Head of caudate nucleus (tissue), 42 donors: Measurements from ENCODE around the gene IKZF5.

Experiments
- DNase-seq, 42 donors: peaks; one replicate each; pipeline versions ENCODE4 v3.0.0 to v3.0.0-alpha.2; 2020 to 2021; ENCODE audit warnings: mixed read lengths in 7 of 42
- intact Hi-C: fragments of 100-400 bp; cut with DNase I; formaldehyde crosslinking; loops from one replicate; pipeline ENCODE4 v1.15.0; 2022

Gene IKZF5

GRCh38 chr10:123008355-123009104 lies at the start of gene IKZF5, which contains the start of gene ACADSB:
Gene IKZF5, minus strand, starts transcription at chr10:123008795. Its CDS starts 10,170 bp downstream, at chr10:122998625.
Gene ACADSB, plus strand, starts transcription at chr10:123009006. Its CDS starts 24 bp downstream, at chr10:123009030.
- intact Hi-C loops: no loop called here

GRCh38 chr10:123057968-123058367 lies 49.4 kb upstream of the IKZF5 start:
- no peak for DNase-seq
- intact Hi-C loops: no loop called here

More at GRCh38 chr10:123008355-123009104, at the start of gene IKZF5, which contains the start of gene ACADSB:
- DNase-seq: peak; percentile 90 to 99 (median 96)

GRCh38 chr10:123045961-123046731 lies 37.6 kb upstream of the IKZF5 start:
- intact Hi-C loops: no loop called here
- no peak for DNase-seq

DNA sequence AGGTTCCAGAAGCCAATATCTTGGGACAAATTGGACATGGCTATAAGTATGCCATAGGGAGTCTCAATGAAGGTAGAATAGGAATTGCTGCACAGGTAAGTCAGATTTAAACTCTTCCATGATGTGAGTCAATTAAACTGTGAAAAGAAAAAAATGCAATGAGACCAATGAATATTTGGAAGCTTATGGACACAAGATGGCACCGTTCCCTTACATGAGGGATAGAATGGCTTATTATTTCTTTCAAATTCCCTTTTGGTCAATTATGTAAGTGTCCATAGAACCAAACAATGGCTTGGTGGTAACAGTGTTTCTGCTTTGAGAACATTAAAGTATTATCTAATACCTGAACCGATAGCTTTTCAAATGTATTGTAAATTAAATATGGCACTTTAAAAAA lies 35.8 kb upstream of the IKZF5 start:
- intact Hi-C loops: loop anchor here (5.0 kb wide), 1 partner anchor 513 kb away; no protein-coding TSS in a partner anchor
- DNase-seq: peak in 2 of 42 donors; percentile 11 to 15

DNA sequence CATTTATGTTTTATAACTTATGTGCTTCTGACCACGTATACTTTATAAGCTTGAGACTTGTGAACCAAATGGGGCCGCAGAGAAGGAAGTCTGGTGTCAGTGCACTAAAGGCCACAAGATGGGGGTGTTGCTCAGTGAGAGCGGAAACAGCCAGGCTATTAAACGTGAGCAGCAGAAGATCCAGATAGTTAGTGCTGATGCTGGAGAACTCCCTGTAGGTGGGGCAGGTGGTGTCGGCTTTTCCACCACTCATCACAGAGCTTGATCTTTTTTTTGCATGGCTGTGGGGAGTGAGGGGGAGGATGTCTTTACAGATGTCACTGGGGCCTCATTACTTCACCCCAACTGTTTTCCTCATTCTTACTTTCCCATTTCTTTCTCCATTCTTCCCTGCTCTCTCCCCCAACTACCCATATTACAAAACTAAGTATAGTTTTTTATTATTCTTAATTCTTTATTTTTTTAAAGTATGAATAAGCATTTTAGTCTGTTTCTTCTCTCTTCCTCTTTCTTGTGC lies 34.9 kb upstream of the IKZF5 start:
- DNase-seq: peak; percentile 29 to 88 (median 74)
- intact Hi-C loops: loop anchor here (5.0 kb wide), 1 partner anchor 514 kb away; no protein-coding TSS in a partner anchor

GRCh38 chr10:123042708-123043408 lies 34.3 kb upstream of the IKZF5 start:
- no peak for DNase-seq
- intact Hi-C loops: loop anchor here (5.0 kb wide), 1 partner anchor 514 kb away; no protein-coding TSS in a partner anchor

DNA sequence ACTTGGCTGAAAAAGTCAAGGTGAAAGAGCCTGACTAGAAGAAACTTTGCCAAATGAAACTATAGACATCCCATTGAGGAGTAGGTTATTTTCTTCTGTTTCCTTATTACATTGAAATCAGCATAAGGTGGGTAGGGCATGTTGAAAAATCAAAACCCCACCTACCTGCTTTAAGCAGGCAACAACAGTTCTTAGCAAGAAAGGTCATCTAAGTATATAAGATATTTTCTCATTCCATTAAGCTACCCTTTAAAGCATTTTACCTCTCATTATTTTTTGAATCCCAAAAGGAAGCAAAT lies 31.0 kb upstream of the IKZF5 start:
- intact Hi-C loops: no loop called here
- DNase-seq: no peak

GRCh38 chr10:123038782-123039631 lies 30.4 kb upstream of the IKZF5 start:
- intact Hi-C loops: no loop called here

DNA sequence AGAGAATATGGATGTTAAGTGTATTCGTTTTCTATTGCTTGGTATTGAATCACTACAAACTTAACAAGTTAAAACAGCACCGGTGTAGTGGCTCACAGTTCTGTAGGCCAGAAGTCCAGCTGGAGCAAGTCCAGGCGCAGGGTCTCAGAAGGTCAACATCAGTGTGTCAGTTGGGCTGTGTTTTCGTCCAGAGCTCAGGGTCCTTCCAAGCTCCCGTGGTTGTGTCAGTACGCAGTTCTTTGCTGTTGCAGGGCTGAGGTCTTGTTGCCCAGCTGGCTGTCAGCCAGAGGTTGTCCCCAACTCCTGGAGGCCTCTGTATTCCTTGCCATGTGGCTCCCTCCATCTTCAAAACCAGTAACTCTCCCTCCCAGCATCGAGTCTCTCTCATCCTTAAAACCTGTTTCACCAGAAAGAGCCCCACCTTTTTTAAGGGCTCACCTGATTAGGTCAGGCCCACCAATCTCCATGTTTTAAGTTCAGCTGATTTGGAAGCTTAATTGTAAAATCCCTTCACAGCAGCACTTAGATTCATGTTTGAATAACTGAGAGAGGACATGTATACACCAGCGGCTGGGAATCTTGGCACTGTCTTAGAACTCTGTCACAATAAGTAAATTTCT lies 27.0 kb upstream of the IKZF5 start:
- DNase-seq: no peak
- intact Hi-C loops: no loop called here

More at GRCh38 chr10:123038782-123039631, 30.4 kb upstream of the IKZF5 start:
- DNase-seq: no peak

- no peak for DNase-seq
- intact Hi-C loops: no loop called here
Measured at GRCh38 chr10:123034332-123034731, 25.7 kb upstream of the IKZF5 start.

GRCh38 chr10:123031124-123031523 lies 22.5 kb upstream of the IKZF5 start:
- intact Hi-C loops: no loop called here
- DNase-seq: no peak

DNA sequence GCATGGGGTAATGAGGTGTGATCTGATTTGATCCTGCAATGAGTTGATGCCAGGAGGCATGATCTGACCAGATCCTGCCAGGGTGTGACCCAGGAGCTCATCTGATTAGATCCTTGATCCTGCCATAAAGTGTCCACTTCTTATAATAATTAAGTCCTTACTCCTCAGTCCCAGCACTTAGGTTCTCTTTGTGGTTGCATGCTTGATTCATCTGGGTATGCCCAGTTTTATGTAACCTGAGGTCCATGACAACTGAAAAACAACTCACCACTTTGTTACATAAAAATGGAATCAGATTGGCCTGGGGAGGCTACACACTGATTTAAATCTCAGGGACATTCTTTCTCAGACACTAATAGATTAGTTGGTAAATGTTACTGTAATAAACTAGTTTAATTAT lies 19.3 kb upstream of the IKZF5 start:
- no peak for DNase-seq
- intact Hi-C loops: loop anchor here (10.0 kb wide), 1 partner anchor 357 kb away; no protein-coding TSS in a partner anchor

DNA sequence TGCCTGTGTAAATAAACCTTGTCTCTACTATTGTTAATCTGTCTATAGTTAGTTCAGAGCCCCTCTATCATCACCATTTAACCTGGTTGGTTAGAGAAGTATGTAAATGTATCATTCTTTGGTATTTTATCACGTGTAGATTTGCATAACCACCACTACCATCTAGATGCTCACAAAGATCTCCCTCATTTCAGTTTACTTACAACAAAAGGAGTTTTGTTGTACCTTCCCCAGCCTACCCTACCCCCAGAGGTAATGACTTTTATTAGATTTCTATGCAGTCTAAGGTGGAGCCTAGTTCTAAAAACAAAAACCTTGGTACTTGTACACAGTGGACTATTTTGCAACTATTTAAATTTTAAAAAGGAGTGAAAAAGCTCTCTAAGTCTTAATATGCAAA lies 17.7 kb upstream of the IKZF5 start:
- intact Hi-C loops: loop anchor here (10.0 kb wide), 1 partner anchor 358 kb away; no protein-coding TSS in a partner anchor
- DNase-seq: no peak

GRCh38 chr10:123024540-123024939 lies 15.9 kb upstream of the IKZF5 start:
- intact Hi-C loops: loop anchor here (10.0 kb wide), 1 partner anchor 360 kb away; no protein-coding TSS in a partner anchor
- DNase-seq: no peak

DNA sequence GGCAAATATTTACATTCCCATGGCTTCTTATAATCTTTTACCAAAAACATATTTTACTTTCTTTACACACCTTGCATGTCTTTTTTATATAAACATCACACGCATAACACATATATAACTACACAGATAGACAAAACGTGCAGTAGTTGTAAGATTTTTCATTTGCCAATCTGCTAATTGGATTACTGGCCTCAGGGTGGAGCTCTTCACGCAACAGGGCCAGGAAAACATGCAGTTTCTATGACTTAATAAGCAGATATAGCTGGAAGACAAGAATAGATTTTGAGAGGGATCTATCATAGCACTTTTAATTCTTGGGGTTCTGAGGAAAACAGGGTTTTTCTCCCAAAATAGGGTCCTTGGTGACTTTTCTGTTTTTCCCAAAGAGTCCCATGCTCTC lies 12.9 kb upstream of the IKZF5 start:
- no peak for DNase-seq
- intact Hi-C loops: loop anchor here (10.0 kb wide), 1 partner anchor 363 kb away; no protein-coding TSS in a partner anchor

GRCh38 chr10:123019941-123020703 lies 11.5 kb upstream of the IKZF5 start:
- intact Hi-C loops: loop anchor here (10.0 kb wide), 1 partner anchor 365 kb away; no protein-coding TSS in a partner anchor
- DNase-seq: no peak

DNA sequence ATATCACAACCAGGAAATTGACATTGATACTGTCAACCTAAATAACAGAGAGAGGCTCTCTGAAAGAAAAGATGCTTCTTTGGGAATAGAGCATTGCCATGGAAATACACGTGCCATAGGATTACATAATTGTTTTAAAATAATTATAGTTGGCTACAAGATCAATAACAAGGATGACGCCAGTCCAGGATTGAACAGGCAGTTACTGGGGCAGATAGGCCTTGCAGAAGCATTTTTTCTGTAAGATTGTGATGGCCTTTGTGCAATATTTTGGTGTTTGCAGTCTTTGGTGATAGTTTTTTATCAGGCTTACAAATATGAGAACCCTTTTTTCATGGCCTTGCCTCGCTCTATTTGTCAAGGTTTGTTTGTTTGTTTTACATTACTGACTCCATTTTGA lies 10.7 kb upstream of the IKZF5 start:
- intact Hi-C loops: no loop called here
- DNase-seq: no peak
